ENCODE results near the gene FBLN2. TPM values are rescaled to one million over a fixed set of nuclear protein-coding genes. Genes with fewer than 3 reads are reported as not detected.

FBLN2 gene
- total RNA-seq, 1 donor = 54.6 TPM

DNA sequence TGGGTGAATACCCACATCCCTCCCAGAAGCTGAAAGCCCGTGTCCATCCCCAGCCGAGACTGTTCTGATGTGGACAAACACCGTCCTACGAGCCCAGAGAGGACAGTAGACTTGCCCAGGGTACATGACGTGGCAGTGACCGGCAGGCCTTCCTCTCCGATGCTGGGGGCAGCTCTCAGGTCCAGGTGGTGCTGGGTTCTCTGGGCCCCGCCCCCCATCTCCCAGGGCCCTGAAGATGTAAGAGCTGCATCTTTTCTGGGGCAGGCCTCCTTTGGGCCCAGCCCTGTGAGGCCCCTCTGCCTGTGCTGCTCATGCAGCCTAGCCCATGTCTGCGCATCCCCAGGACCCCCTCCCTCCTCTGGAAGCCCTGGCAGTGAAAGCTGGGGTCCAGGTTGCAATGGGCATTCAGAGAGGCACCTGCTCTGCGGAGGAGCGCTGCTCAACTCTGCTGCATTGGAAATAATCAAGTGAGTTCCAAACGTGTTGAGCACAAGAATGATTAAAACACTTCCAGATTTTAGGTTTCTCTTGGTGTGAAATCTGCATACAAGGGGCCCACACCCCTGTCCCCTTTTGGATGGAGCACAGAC lies 71.9 kb downstream of the FBLN2 start:
- Histone ChIP-seq H3K27me3 (ENCODE audit: insufficient read depth, low read length) (no peaks in the 10 kb centered on the region), H3K79me2 (ENCODE audit: insufficient read depth, low read length) (no peaks in the 10 kb centered on the region), H3K36me3 (ENCODE audit: insufficient read depth, low read length) (no peaks in the 10 kb centered on the region), H3K4me3 (ENCODE audit: insufficient read depth, low read length) (no peak overlapping the region), H3K9me3 (ENCODE audit: low read depth, low read length) (no peaks in the 10 kb centered on the region), H4K20me1 (ENCODE audit: insufficient read depth, low read length) (no peaks in the 10 kb centered on the region), H3K27ac (ENCODE audit: low read depth, low read length) (no peak overlapping the region), H2AFZ (ENCODE audit: low read length) (no peak overlapping the region), H3K4me1 (ENCODE audit: insufficient read depth, low read length) (no peaks in the 10 kb centered on the region), H3K4me2 (ENCODE audit: insufficient read depth, low read length) (no peak overlapping the region)
- DNase-seq (ENCODE audit: insufficient read length, low spot score, missing footprints) = peak; percentile 56
- TF ChIP-seq, protein P1, sequence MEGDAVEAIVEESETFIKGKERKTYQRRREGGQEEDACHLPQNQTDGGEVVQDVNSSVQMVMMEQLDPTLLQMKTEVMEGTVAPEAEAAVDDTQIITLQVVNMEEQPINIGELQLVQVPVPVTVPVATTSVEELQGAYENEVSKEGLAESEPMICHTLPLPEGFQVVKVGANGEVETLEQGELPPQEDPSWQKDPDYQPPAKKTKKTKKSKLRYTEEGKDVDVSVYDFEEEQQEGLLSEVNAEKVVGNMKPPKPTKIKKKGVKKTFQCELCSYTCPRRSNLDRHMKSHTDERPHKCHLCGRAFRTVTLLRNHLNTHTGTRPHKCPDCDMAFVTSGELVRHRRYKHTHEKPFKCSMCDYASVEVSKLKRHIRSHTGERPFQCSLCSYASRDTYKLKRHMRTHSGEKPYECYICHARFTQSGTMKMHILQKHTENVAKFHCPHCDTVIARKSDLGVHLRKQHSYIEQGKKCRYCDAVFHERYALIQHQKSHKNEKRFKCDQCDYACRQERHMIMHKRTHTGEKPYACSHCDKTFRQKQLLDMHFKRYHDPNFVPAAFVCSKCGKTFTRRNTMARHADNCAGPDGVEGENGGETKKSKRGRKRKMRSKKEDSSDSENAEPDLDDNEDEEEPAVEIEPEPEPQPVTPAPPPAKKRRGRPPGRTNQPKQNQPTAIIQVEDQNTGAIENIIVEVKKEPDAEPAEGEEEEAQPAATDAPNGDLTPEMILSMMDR (IDR thresholded peaks at IDR 0.05; ENCODE audit: extremely low read depth, low read depth, low read length) = no peak

DNA sequence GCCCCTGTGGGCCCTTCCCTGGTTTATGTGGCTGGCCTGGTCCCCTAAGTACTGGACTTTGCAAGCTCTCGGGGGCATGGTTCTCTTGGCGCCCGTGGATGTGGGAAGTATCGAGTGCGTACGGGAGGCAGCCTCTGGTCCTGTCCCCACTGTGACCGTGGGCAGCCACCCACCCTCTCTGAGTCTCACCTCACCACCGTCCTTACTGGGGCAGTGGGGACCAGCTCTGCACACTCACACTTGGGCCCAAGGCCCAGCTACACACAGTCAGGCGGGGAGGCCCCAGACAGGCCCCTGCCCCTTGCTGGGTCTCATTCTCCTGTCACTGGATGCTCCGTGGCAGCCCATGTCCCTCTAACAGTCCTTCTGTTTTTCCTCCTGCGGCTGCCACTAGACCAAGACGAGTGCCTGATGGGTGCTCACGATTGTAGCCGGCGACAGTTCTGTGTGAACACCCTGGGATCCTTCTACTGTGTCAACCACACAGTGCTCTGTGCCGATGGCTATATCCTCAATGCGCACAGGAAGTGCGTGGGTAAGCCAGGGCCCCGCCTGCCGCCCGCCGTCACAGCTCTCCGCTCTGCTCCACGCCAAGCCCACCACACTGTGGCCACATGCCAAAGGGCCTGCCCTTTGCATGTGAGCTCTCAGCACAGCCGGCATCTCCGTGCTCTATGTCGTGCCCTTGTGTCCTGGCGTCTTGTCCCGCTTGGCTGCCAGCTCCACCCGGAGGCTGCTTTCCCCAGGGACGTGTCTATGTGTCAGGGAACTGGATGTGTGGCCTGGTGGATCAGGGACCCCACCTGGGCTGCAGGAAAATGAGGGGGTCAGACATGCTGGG lies 72.7 kb downstream of the FBLN2 start:
- H3K27ac ChIP-seq (ENCODE audit: low read depth, low read length) = no peak overlapping the region
- no peaks in the 10 kb centered on the region for H4K20me1 ChIP-seq (ENCODE audit: insufficient read depth, low read length)
- H3K9me3 ChIP-seq (ENCODE audit: low read depth, low read length) = no peaks in the 10 kb centered on the region
- H2AFZ ChIP-seq (ENCODE audit: low read length) = no peak overlapping the region
- TF ChIP-seq, protein P1 (IDR thresholded peaks at IDR 0.05; ENCODE audit: extremely low read depth, low read depth, low read length) = no peak
- H3K4me2 ChIP-seq (ENCODE audit: insufficient read depth, low read length) = no peak overlapping the region
- no peaks in the 10 kb centered on the region for H3K36me3 ChIP-seq (ENCODE audit: insufficient read depth, low read length)
- peak; percentile 86 for DNase-seq (ENCODE audit: insufficient read length, low spot score, missing footprints)
- no peaks in the 10 kb centered on the region for H3K79me2 ChIP-seq (ENCODE audit: insufficient read depth, low read length)
- H3K4me1 ChIP-seq (ENCODE audit: insufficient read depth, low read length) = no peaks in the 10 kb centered on the region
- no peaks in the 10 kb centered on the region for H3K27me3 ChIP-seq (ENCODE audit: insufficient read depth, low read length)
- no peak overlapping the region for H3K4me3 ChIP-seq (ENCODE audit: insufficient read depth, low read length)

- H3K79me2 ChIP-seq (ENCODE audit: insufficient read depth, low read length) = no peaks in the 10 kb centered on the region
- no peaks in the 10 kb centered on the region for H3K4me1 ChIP-seq (ENCODE audit: insufficient read depth, low read length)
- DNase-seq (ENCODE audit: insufficient read length, low spot score, missing footprints) = peak; percentile 54
- H4K20me1 ChIP-seq (ENCODE audit: insufficient read depth, low read length) = no peaks in the 10 kb centered on the region
- no peak overlapping the region for H3K4me2 ChIP-seq (ENCODE audit: insufficient read depth, low read length)
- H3K4me3 ChIP-seq (ENCODE audit: insufficient read depth, low read length) = no peak overlapping the region
- no peaks in the 10 kb centered on the region for H3K36me3 ChIP-seq (ENCODE audit: insufficient read depth, low read length)
- H3K27me3 ChIP-seq (ENCODE audit: insufficient read depth, low read length) = no peaks in the 10 kb centered on the region
- no peak overlapping the region for H3K27ac ChIP-seq (ENCODE audit: low read depth, low read length)
- no peak overlapping the region for H2AFZ ChIP-seq (ENCODE audit: low read length)
- TF ChIP-seq, protein P1 (IDR thresholded peaks at IDR 0.05; ENCODE audit: extremely low read depth, low read depth, low read length) = no peak
- no peaks in the 10 kb centered on the region for H3K9me3 ChIP-seq (ENCODE audit: low read depth, low read length)
Measured at GRCh38 chr3:13622356-13622755, 73.4 kb downstream of the FBLN2 start.

DNA sequence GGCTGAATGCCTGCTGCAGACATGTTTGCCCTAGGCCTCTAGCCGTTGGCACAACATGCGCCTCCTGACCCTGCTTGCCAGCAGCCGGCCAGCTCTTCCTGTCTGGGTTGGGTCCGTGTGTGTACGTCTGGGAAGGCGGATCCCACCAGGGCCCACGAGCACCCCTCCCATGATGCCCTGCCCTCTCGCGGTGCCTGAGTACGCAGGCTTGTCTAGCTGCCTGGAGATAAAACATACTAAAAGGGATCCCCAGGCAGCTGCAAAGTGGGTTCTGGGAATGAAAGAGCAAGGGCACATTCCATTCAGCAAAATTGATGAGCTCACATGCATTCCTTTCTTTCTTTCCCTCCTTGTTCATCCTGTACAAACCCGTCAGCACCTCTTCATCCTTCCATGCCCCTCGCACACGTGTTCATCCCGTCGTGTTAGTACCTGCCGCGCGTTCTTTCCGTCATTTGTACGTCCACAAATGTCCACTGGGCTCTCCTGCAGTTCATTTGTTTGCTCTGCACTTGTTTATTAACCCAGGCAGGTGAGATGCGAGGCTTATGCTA lies 74.3 kb downstream of the FBLN2 start:
- no peak overlapping the region for H3K4me3 ChIP-seq (ENCODE audit: insufficient read depth, low read length)
- no peaks in the 10 kb centered on the region for H3K4me1 ChIP-seq (ENCODE audit: insufficient read depth, low read length)
- H2AFZ ChIP-seq (ENCODE audit: low read length) = no peak overlapping the region
- no peaks in the 10 kb centered on the region for H3K9me3 ChIP-seq (ENCODE audit: low read depth, low read length)
- H3K27me3 ChIP-seq (ENCODE audit: insufficient read depth, low read length) = no peaks in the 10 kb centered on the region
- H3K4me2 ChIP-seq (ENCODE audit: insufficient read depth, low read length) = no peak overlapping the region
- TF ChIP-seq, protein P1 (IDR thresholded peaks at IDR 0.05; ENCODE audit: extremely low read depth, low read depth, low read length) = no peak
- DNase-seq (ENCODE audit: insufficient read length, low spot score, missing footprints) = peak; percentile 79
- H3K79me2 ChIP-seq (ENCODE audit: insufficient read depth, low read length) = no peaks in the 10 kb centered on the region
- no peaks in the 10 kb centered on the region for H4K20me1 ChIP-seq (ENCODE audit: insufficient read depth, low read length)
- no peak overlapping the region for H3K27ac ChIP-seq (ENCODE audit: low read depth, low read length)
- no peaks in the 10 kb centered on the region for H3K36me3 ChIP-seq (ENCODE audit: insufficient read depth, low read length)

Data from osteoblast (primary cell).